Measurements from ENCODE around the gene NUDT2.

The NUDT2 gene

GRCh38 chr9:34384368-34385165 lies 55.2 kb downstream of the NUDT2 start:
- intact Hi-C loops (cut with DNase I; ENCODE audit: low total_unique reads): no loop called here
- DNase-seq: no peak
- no peak for TF ChIP-seq CTCF (IDR thresholded peaks at IDR 0.05)

DNA sequence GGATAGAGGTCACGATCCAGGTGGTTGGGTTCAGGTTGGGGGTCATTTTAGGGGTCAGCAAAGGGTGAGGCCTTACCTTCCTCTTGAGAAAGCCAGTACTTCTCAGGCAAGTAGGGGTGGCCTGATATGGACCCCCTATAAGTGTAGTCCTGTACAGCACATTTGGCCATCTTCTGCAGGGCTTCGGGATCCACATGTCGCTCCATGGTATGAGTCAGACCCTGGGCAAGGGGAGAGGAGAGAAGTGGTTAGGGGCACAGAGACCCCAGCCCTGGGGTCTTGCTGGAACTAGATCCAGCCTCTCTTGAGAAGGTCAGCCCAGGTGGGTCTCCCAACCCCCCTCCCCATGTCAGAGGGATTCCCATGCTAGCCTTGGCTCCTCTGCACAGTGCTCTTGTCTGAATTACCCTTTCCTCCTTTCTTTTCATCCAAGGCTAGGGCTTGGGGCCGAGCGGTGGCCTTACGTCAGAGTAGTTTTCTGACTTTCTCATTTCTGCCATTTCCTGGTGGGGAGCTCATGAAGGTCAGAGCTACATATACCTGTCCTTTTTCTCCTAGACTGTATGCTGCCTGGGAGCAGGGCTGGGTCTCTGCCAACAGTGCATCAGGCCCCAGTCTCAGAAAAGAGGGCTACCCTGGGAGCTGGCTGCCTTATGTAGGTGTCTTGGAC lies 56.3 kb downstream of the NUDT2 start:
- DNase-seq: no peak
- no peaks in the 10 kb centered on the region for H3K9me3 ChIP-seq
- H3K27ac ChIP-seq: no peak overlapping the region
- no peaks in the 10 kb centered on the region for H3K36me3 ChIP-seq
- no peak overlapping the region for H3K4me3 ChIP-seq
- intact Hi-C loops (cut with DNase I; ENCODE audit: low total_unique reads): no loop called here
- H3K27me3 ChIP-seq: no peaks in the 10 kb centered on the region
- no peak for TF ChIP-seq CTCF (IDR thresholded peaks at IDR 0.05)
- peaks cover 0 to 6% (median 6%) of the 10 kb centered on the region in 4 donors for H3K4me1 ChIP-seq

More at GRCh38 chr9:34384368-34385165, 55.2 kb downstream of the NUDT2 start:
- H3K36me3 ChIP-seq: no peaks in the 10 kb centered on the region
- H3K4me1 ChIP-seq: peaks cover 0 to 17% (median 15%) of the 10 kb centered on the region in 4 donors
- no peaks in the 10 kb centered on the region for H3K27me3 ChIP-seq
- H3K4me3 ChIP-seq: no peak overlapping the region
- no peaks in the 10 kb centered on the region for H3K9me3 ChIP-seq
- H3K27ac ChIP-seq: no peak overlapping the region

DNA sequence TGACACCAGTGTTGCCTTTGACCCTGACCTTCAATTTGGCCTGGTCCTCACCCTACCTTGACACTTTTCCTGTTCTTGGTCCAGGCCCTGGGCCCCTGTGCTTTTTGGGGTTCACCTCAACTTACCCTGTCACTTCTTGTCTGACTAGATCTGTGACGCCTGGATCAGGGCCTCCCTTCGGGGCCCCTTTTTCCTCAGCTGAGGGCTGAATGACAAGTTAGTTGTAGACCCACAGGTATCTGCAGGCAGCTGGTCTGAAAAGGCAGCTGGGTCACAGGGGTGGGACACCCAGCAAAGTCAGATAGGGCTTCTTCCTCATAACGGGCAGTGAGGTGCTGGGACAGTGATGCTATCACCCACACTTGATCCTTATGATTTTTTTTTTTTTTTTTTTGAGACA lies 57.3 kb downstream of the NUDT2 start:
- no peaks in the 10 kb centered on the region for H3K36me3 ChIP-seq
- no peak overlapping the region for H3K4me3 ChIP-seq
- no peak for DNase-seq
- no peaks in the 10 kb centered on the region for H3K4me1 ChIP-seq
- H3K27me3 ChIP-seq: no peaks in the 10 kb centered on the region
- no peak overlapping the region for H3K27ac ChIP-seq
- TF ChIP-seq CTCF (IDR thresholded peaks at IDR 0.05): no peak
- intact Hi-C loops (cut with DNase I; ENCODE audit: low total_unique reads): no loop called here
- H3K9me3 ChIP-seq: no peaks in the 10 kb centered on the region

DNA sequence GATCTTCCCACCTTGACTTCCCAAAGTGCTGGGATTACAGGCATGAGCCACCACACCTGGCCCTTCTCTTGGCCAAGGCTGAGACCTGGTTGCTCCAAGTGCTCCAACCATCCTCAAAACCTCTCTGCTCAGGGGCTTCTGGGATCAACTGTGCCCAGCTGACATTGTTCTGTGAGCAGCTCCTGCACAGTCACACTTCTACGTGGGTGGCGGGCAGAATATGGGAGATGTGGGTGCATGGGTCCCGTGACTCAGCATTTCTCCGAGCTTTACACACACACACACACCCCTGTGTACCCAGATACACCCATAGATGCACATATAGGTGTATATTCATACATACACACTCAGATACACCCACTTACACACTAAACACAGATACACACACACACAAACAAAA lies 57.9 kb downstream of the NUDT2 start:
- H3K27me3 ChIP-seq: no peaks in the 10 kb centered on the region
- intact Hi-C loops (cut with DNase I; ENCODE audit: low total_unique reads): no loop called here
- H3K36me3 ChIP-seq: no peaks in the 10 kb centered on the region
- no peak for TF ChIP-seq CTCF (IDR thresholded peaks at IDR 0.05)
- no peaks in the 10 kb centered on the region for H3K4me1 ChIP-seq
- H3K9me3 ChIP-seq: no peaks in the 10 kb centered on the region
- H3K4me3 ChIP-seq: no peak overlapping the region
- H3K27ac ChIP-seq: no peak overlapping the region
- no peak for DNase-seq

GRCh38 chr9:34392511-34392910 lies 63.1 kb downstream of the NUDT2 start:
- TF ChIP-seq CTCF (IDR thresholded peaks at IDR 0.05): no peak
- no peak for DNase-seq
- Histone ChIP-seq H3K36me3 (peaks cover 0 to 4% (median 1%) of the 10 kb centered on the region in 3 donors), H3K9me3 (no peaks in the 10 kb centered on the region), H3K4me1 (no peaks in the 10 kb centered on the region), H3K4me3 (no peak overlapping the region), H3K27ac (no peak overlapping the region), H3K27me3 (no peaks in the 10 kb centered on the region)
- intact Hi-C loops (cut with DNase I; ENCODE audit: low total_unique reads): no loop called here
